CD4-positive, alpha-beta T cell treated with Interleukin-15 for 4 hours (primary cell): Measurements from ENCODE around the gene OR8B8.
"Not testable (repeated sequence)": the region's sequence is repeated elsewhere in the genome, so short reads cannot be mapped to it uniquely, and the experiment has no call there.

Experiments used
- DNase-seq: peaks from one replicate; pipeline ENCODE4 v3.0.0-alpha.2; 2020; ENCODE audit warnings: low spot score

Gene OR8B8

DNA sequence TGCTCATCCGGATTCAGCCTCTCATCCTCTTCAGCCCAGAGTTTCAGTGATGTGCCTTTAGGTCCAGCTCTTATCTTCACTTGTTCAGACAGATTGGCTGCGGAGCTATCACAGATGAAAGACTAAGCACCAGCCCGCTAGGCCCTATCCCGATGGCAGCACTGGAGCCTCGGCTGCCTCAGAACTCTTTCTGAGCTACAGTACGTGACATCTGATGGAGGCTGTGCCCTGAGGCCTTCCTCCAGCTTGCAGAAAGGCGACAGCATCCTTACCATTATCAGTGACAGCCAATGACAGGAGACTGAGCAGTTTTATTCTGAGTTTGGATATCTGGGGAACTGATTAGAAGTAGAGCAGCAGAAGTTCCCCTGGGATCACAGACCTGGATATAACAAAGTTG, 4.0 kb downstream of the OR8B8 start:
- DNase-seq: no peak

DNA sequence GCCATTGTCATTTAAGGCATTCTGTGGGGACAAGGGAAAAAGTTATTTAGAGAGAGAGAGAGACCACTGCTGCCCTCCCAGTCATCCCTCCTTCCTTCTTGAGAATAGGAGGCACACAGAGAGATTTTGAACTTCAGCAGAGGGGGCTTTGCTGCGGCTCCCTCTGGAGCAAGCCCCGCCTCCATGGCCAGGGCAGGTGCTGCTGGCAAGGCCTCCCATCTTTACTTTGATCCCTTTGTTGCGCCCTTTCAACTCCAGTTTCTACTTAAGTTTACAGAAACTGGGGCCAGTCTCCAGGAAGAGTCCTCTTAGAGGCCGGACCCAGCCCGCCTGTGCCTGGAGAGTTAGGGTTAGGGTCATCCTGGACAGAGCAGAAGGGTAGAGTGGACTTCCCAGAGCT, 4.4 kb downstream of the OR8B8 start:
- DNase-seq: no peak

DNA sequence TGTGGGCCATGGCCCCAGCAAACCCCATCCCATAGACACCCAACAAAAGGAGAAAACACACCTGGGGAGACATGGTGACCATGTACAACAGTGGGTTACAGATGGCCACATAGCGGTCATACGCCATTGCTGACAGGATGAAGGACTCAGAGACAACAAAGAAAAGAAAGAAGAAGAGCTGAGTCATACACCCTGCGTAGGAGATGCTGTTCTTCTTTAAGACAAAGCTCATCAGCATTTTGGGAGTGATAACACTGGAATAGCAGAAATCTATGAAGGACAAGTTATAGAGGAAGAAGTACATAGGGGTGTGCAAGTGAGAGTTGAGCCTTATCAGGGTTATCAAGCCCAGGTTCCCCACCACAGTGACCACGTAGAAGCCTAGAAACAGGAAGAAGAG, 4.9 kb downstream of the OR8B8 start:
- no peak for DNase-seq

DNA sequence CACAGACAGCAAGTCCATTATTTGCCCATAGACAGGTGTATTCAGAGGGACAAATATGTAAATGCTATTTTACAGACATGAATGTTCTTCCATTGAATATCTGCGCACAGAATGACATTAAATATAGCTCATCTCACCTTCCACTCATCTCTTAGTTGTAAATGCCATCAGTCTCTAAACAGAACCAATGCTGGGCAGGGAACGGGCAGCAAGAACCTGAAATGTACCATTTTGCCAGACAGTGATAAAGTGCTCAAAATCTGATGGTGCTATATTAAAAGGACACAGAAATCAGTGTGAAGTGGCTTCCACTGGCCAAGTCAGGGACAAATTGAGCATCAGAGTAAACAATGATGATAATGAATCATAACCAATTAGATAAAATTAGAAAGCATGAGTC, 10.8 kb downstream of the OR8B8 start:
- no peak for DNase-seq

GRCh38 chr11:124429599-124429998, 15.9 kb downstream of the OR8B8 start:
- no peak for DNase-seq

- DNase-seq: no peak
Measured at GRCh38 chr11:124424384-124424921, 21.0 kb downstream of the OR8B8 start, which contains the start of gene OR8B4. TSS of gene OR8B4 (minus strand) at chr11:124424871. CDS start at chr11:124424871, 0 bp downstream.

- DNase-seq: no peak
Measured at GRCh38 chr11:124421043-124421442, 24.5 kb downstream of the OR8B8 start.

- no peak for DNase-seq
Measured at GRCh38 chr11:124415356-124415923, 30.1 kb downstream of the OR8B8 start.

GRCh38 chr11:124409906-124410305, 35.6 kb downstream of the OR8B8 start:
- DNase-seq: no peak

GRCh38 chr11:124405581-124405980, 39.9 kb downstream of the OR8B8 start:
- no peak for DNase-seq

GRCh38 chr11:124403186-124403585, 42.3 kb downstream of the OR8B8 start:
- not testable (repeated sequence) for DNase-seq

- DNase-seq: peak; percentile 22
Measured at GRCh38 chr11:124402326-124402922, 43.1 kb downstream of the OR8B8 start.

GRCh38 chr11:124398924-124399323, 46.6 kb downstream of the OR8B8 start, which contains the start of gene OR8B3:
TSS of gene OR8B3 (minus strand) at chr11:124399024. CDS start at chr11:124397351, 1,673 bp downstream.
- no peak for DNase-seq

DNA sequence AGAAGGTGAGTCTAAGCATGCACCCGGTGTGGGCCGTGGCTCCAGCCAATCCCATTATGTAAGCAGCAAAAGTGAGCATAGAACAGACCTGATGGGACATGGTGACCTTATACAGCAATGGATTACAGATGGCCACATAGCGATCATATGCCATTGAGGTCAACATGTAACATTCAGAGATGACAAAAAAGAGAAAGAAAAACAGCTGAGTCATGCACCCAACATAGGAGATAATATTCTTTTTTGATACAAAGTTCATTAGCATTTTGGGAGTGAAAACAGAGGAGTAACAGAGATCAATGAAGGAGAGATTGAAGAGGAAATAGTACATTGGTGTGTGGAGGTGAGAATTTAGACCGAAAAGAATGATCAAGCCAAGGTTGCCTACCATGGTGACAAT, 48.6 kb downstream of the OR8B8 start:
- DNase-seq: not testable (repeated sequence)

GRCh38 chr11:124394408-124394807, 51.1 kb downstream of the OR8B8 start:
- no peak for DNase-seq
